Coronary artery (tissue), 2 donors: ENCODE results near the gene GNAI2.
A peak's percentile ranks its signal among the peaks of the same experiment; 100 is the strongest.

Experiments used
- DNase-seq: peaks from one replicate; pipeline ENCODE4 v3.0.0-alpha.2; 2017; ENCODE audit warnings: low spot score
- H3K27ac ChIP-seq, 2 donors: fragments of 200-600 bp; sonication (generic); one replicate each; pipeline ENCODE4 v1.5.1; 2016 to 2019
- H3K4me3 ChIP-seq: fragments of 200-600 bp; sonication (generic); 2 replicates; pipeline ENCODE4 v1.5.1; 2016; ENCODE audit warnings: mild to moderate bottlenecking, moderate library complexity
- TF ChIP-seq, protein P1 (sequence below): fragments of 200-600 bp; sonication (generic); IDR thresholded peaks from one replicate; pipeline ENCODE4 v1.5.1; 2019; ENCODE audit warnings: antibody characterized with exemption

Gene GNAI2

DNA sequence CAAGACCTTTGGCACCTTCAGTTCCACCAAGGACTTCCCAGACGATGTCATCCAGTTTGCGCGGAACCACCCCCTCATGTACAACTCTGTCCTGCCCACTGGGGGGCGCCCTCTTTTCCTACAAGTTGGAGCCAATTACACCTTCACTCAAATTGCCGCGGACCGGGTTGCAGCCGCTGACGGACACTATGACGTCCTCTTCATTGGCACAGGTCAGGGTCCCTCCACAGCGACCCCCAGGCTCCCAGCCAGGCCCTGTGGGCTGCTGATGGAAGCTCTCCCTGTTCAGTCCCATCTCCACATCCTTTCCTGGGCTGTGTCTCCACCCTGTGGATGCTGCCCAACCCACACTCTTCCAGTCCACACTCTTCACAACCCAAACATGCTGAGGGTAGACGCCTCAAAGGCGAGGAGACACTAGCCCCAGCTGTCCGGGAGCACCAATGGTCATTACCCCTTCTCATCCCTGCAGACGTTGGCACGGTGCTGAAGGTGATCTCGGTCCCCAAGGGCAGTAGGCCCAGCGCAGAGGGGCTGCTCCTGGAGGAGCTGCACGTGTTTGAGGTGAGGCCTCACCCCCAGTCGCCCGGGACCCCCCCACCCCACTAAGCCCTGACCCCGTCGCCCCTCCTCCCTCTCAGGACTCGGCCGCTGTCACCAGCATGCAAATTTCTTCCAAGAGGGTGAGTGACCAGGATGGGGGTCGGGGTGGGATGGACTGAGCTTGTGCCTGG lies 38.5 kb downstream of the GNAI2 start:
- TF ChIP-seq, protein P1, sequence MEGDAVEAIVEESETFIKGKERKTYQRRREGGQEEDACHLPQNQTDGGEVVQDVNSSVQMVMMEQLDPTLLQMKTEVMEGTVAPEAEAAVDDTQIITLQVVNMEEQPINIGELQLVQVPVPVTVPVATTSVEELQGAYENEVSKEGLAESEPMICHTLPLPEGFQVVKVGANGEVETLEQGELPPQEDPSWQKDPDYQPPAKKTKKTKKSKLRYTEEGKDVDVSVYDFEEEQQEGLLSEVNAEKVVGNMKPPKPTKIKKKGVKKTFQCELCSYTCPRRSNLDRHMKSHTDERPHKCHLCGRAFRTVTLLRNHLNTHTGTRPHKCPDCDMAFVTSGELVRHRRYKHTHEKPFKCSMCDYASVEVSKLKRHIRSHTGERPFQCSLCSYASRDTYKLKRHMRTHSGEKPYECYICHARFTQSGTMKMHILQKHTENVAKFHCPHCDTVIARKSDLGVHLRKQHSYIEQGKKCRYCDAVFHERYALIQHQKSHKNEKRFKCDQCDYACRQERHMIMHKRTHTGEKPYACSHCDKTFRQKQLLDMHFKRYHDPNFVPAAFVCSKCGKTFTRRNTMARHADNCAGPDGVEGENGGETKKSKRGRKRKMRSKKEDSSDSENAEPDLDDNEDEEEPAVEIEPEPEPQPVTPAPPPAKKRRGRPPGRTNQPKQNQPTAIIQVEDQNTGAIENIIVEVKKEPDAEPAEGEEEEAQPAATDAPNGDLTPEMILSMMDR: peak; percentile 43
- no peak for DNase-seq
- no peak overlapping the region for H3K27ac ChIP-seq
- H3K4me3 ChIP-seq: no peak overlapping the region

DNA sequence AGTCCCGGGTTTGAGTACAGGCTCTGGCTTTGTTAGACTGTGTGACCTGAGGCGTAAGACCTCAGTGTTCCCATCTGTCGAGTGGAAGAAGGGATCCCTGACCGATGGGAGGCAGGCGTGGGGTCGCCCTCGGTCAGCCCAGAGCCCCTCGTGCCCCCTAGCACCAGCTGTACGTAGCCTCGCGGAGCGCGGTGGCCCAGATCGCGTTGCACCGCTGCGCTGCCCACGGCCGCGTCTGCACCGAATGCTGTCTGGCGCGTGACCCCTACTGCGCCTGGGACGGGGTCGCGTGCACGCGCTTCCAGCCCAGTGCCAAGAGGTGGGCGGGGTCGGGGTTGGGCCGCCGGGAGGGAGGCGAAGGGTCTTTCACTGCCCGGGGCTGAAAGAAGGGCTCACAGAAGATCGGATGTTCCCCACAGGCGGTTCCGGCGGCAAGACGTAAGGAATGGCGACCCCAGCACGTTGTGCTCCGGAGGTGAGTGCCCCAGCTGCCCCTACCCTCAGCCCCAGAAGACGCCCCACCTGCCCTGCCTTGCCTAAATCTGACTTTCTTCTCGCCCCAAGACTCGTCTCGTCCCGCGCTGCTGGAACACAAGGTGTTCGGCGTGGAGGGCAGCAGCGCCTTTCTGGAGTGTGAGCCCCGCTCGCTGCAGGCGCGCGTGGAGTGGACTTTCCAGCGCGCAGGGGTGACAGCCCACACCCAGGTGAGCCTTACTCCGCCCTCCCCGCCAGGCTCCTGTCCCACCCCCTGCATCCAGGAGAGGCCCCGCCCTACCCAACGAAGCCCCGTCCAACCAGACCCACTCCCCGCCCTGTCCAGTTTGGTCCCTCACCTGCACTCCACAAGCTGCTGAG lies 39.4 kb downstream of the GNAI2 start:
- no peak overlapping the region for H3K27ac ChIP-seq
- no peak for DNase-seq
- TF ChIP-seq, protein P1: no peak
- no peak overlapping the region for H3K4me3 ChIP-seq

DNA sequence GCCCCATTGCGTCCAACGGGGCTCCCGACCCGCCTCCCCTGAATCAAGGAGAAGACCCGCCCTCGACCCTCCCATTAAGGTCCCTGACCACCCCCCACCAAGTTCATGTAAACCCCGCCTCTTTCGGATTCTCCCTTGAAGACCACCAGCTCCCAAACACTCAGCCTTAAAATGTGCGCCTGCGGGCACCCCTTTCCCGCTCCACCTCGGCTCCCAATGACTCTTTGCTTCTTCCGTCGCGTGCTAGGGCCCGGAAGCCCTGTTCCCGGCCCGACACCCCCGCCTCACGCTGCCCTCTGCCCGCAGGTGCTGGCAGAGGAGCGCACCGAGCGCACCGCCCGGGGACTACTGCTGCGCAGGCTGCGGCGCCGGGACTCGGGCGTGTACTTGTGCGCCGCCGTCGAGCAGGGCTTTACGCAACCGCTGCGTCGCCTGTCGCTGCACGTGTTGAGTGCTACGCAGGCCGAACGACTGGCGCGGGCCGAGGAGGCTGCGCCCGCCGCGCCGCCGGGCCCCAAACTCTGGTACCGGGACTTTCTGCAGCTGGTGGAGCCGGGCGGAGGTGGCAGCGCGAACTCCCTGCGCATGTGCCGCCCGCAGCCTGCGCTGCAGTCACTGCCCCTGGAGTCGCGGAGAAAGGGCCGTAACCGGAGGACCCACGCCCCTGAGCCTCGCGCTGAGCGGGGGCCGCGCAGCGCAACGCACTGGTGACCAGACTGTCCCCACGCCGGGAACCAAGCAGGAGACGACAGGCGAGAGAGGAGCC lies 40.2 kb downstream of the GNAI2 start:
- TF ChIP-seq, protein P1: no peak
- Histone ChIP-seq H3K27ac (no peak overlapping the region), H3K4me3 (no peak overlapping the region)
- DNase-seq: no peak

DNA sequence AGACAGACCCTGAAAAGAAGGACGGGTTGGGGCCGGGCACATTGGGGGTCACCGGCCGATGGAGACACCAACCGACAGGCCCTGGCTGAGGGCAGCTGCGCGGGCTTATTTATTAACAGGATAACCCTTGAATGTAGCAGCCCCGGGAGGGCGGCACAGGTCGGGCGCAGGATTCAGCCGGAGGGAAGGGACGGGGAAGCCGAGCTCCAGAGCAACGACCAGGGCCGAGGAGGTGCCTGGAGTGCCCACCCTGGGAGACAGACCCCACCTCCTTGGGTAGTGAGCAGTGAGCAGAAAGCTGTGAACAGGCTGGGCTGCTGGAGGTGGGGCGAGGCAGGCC lies 40.7 kb downstream of the GNAI2 start:
- H3K4me3 ChIP-seq: no peak overlapping the region
- no peak for DNase-seq
- H3K27ac ChIP-seq: no peak overlapping the region
- TF ChIP-seq, protein P1: no peak

DNA sequence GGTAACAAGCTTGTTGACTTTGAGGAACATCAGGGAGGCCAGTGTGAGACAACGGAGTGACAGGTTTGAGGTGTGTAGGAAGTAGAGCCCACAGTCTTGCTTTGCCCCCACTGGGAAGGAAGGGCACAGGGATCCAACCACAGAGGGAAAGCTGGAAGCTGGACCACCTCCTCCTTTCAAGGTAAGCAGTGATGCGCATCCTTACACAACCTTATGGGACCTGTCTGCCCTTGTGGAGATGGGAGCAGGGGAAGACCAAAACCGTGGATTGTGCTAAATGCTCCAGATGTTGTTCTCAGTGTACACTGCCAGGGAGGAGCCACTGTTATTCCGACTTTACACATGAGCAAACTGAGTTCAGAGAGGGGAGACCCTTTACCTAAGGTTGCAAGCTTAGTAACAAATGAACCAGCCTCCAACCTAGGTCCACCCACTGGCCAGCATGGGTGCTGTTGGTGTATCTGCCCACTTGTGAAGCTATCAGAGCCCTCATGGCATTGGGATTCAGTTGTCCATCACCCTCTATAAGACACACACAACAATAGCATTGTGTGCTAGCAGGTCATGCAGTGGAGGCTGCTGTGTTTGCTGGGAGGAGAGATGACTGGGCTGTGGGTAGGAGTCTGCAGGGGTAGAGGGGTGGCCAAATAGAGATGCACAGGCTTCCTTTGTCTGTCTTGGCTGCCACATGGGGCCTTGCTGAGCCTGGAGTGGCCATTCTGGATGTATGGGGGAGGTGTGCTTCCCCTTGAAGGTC lies 42.3 kb downstream of the GNAI2 start:
- TF ChIP-seq, protein P1: no peak
- Histone ChIP-seq H3K27ac (peak overlapping the region; percentile 56 to 71), H3K4me3 (no peak overlapping the region)
- no peak for DNase-seq

DNA sequence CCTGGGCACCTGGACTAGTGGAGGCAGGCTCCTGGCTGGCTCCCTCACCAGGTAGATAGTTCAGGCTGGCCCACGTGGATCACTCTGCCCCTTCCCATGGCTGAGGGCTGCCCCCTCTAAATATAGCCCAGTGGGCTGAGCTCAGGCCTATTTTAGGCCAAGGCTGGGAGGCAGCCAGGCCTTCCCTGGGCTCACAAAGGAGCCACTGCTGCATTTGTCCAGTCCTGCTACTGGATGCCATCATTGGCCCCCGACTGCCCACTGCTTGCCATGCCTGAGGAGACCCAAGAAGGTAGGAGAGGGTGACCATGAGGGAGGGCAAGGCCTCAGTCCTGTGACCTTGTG lies 42.8 kb downstream of the GNAI2 start, which contains the start of gene LSMEM2:
LSMEM2 (plus strand) TSS at position 208 of the 345 bp plus-strand sequence; CDS start at position 235, 27 bp downstream.
- H3K27ac ChIP-seq: peak within 1 kb of the TSS; percentile 56 to 71
- TF ChIP-seq, protein P1: no peak
- DNase-seq: no peak
- H3K4me3 ChIP-seq: no peak within 1 kb of the TSS
